Right lobe of liver (tissue), 6 donors: Measurements from ENCODE around the gene EIF4G1. TPM values are rescaled to one million over a fixed set of nuclear protein-coding genes. Genes with fewer than 3 reads are reported as not detected.

ENCODE experiments used
- ATAC-seq, 4 donors: fragments of 200-7000 bp; cut with Tn5 transposase; one replicate each; pipeline ENCODE4 v1.9.1; 2020; ENCODE audit warnings: mild to moderate bottlenecking in 4 of 4, moderate library complexity in 4 of 4
- DNase-seq, 3 donors: peaks; one replicate each; pipeline ENCODE4 v3.0.0-alpha.2; 2020
- H3K27ac ChIP-seq, 3 donors: fragments of 200-600 bp; one replicate each; pipeline ENCODE4 v1.8.0; 2022
- H3K27me3 ChIP-seq, 2 donors: fragments of 200-600 bp; one replicate each; pipeline ENCODE4 v1.8.0; 2022
- H3K36me3 ChIP-seq, 4 donors: fragments of 200-600 bp; sonication (generic) in 1 of 4; one replicate each; pipeline versions ENCODE4 v1.5.1 to v1.8.0; 2017 to 2022; ENCODE audit warnings: control low read depth in 1 of 4
- H3K4me1 ChIP-seq, 4 donors: fragments of 200-600 bp; sonication (generic) in 1 of 4; one replicate each; pipeline versions ENCODE4 v1.5.1 to v1.8.0; 2017 to 2022; ENCODE audit warnings: control low read depth in 1 of 4
- H3K4me3 ChIP-seq, 3 donors: fragments of 200-600 bp; one replicate each; pipeline ENCODE4 v1.8.0; 2022
- H3K9me3 ChIP-seq, 4 donors: fragments of 200-600 bp; sonication (generic) in 1 of 4; one replicate each; pipeline versions ENCODE4 v1.5.1 to v1.8.0; 2017 to 2022; ENCODE audit warnings: control low read depth in 1 of 4
- CTCF ChIP-seq, 4 donors: fragments of 200-600 bp in 3 of 4; fragments of 450-650 bp in 1 of 4; IDR thresholded peaks; one replicate each; pipeline versions ENCODE4 v1.5.1 to v1.8.0; 2016 to 2022; ENCODE audit warnings: antibody characterized with exemption in 4 of 4, mild to moderate bottlenecking in 2 of 4
- POLR2A ChIP-seq: fragments of 450-650 bp; IDR thresholded peaks from one replicate; pipeline ENCODE4 v1.6.1; 2017; ENCODE audit warnings: antibody characterized with exemption, mild to moderate bottlenecking
- WGBS: methylation state at CpG from one replicate; pipeline ENCODE4 v1.1.6; 2018; ENCODE audit warnings: low coverage, low lambda C conversion rate; ENCODE audit not compliant: insufficient coverage; ENCODE audit errors: missing lambda C conversion rate; 5-methylcytosine and 5-hydroxymethylcytosine counted together
- intact Hi-C, 2 donors: fragments of 100-400 bp; cut with DNase I; formaldehyde crosslinking; loops; one replicate each; pipeline versions ENCODE4 v1.11.2 to v1.14.1; 2022
- total RNA-seq, 6 experiments: library from RNA; depleted of rRNA in 2 of 6; stranded (reverse); fragments of >200 nt in 2 of 6; fragmentation: NEBNext Ultra II Directional in 3 of 6; extraction: Animal tissue kit (Norgen Biotek cat#: 25700) in 3 of 6; gene quantifications; one replicate each; pipeline versions ENCODE4 v1.1.0 to v1.2.4, GENCODE V29; 2016 to 2023
- donor health status: DM: no; HTN: yes; CAD: no.
- donor health status: DM: no; HTN: no; CAD: no.
- donor health status: DM: no; HTN: no; CAD: no.
- donor health status: DM: no; HTN: yes; CAD: no.
- donor health status: DM: no; HTN: yes; CAD: no.

EIF4G1 gene
- total RNA-seq, 6 experiments from 2014 or later: 262 to 368 (median 291) TPM

GRCh38 chr3:184372296-184372821 is 58.0 kb downstream of the EIF4G1 start:
- no peak overlapping the region for H3K27ac ChIP-seq
- intact Hi-C loops: loop anchor here (10.0 kb wide), 2 partner anchors 92 to 142 kb away; no protein-coding TSS in a partner anchor

GRCh38 chr3:184372911-184373310 is 58.5 kb downstream of the EIF4G1 start:
- 92% methylated on average over 2 of the region's 5 CpGs for WGBS
- Histone ChIP-seq H3K27ac (no peak overlapping the region), H3K4me1 (peaks cover 0 to 29% (median 9%) of the 10 kb centered on the region in 4 donors), H3K4me3 (no peak overlapping the region), H3K9me3 (no peaks in the 10 kb centered on the region), H3K27me3 (no peaks in the 10 kb centered on the region), H3K36me3 (peaks cover 0 to 31% (median 12%) of the 10 kb centered on the region in 4 donors)
- TF ChIP-seq POLR2A (no peak), CTCF (IDR thresholded peaks at IDR 0.05) (no peak)
- DNase-seq: no peak
- intact Hi-C loops: loop anchor here (10.0 kb wide), 2 partner anchors 92 to 142 kb away; no protein-coding TSS in a partner anchor
- ATAC-seq: no peak

More at GRCh38 chr3:184372296-184372821, 58.0 kb downstream of the EIF4G1 start:
- H3K4me1 ChIP-seq: peaks cover 0 to 29% (median 9%) of the 10 kb centered on the region in 4 donors
- no peak overlapping the region for H3K4me3 ChIP-seq
- TF ChIP-seq CTCF (IDR thresholded peaks at IDR 0.05): no peak
- TF ChIP-seq POLR2A: no peak
- no peaks in the 10 kb centered on the region for H3K9me3 ChIP-seq
- DNase-seq: no peak
- H3K27me3 ChIP-seq: no peaks in the 10 kb centered on the region
- 65% methylated on average over 5 of the region's 8 CpGs for whole genome bisulfite sequencing
- no peak for ATAC-seq
- H3K36me3 ChIP-seq: peaks cover 0 to 34% (median 15%) of the 10 kb centered on the region in 4 donors

GRCh38 chr3:184373422-184373821 is 59.0 kb downstream of the EIF4G1 start:
- no peaks in the 10 kb centered on the region for H3K27me3 ChIP-seq
- no peak for ATAC-seq
- no peak for DNase-seq
- no peak overlapping the region for H3K27ac ChIP-seq
- no peak overlapping the region for H3K4me3 ChIP-seq
- 82% methylated on average over 4 of the region's 6 CpGs for WGBS
- H3K4me1 ChIP-seq: peaks cover 0 to 25% (median 7%) of the 10 kb centered on the region in 4 donors
- intact Hi-C loops: loop anchor here (10.0 kb wide), 2 partner anchors 91 to 141 kb away; no protein-coding TSS in a partner anchor
- no peak for TF ChIP-seq POLR2A
- TF ChIP-seq CTCF (IDR thresholded peaks at IDR 0.05): no peak
- peaks cover 0 to 30% (median 12%) of the 10 kb centered on the region in 4 donors for H3K36me3 ChIP-seq
- H3K9me3 ChIP-seq: no peaks in the 10 kb centered on the region

- H3K4me1 ChIP-seq: peaks cover 0 to 17% (median 0%) of the 10 kb centered on the region in 4 donors
- WGBS: 80% methylated on average over 9 of the region's 12 CpGs
- no peaks in the 10 kb centered on the region for H3K27me3 ChIP-seq
- H3K36me3 ChIP-seq: peaks cover 0 to 30% (median 12%) of the 10 kb centered on the region in 4 donors
- no peak overlapping the region for H3K4me3 ChIP-seq
- intact Hi-C loops: loop anchor here (10.0 kb wide), 2 partner anchors 89 to 139 kb away; no protein-coding TSS in a partner anchor
- no peak for ATAC-seq
- H3K27ac ChIP-seq: peak overlapping the region in 1 of 3 donors; percentile 91
- H3K9me3 ChIP-seq: no peaks in the 10 kb centered on the region
- no peak for TF ChIP-seq POLR2A
- no peak for TF ChIP-seq CTCF (IDR thresholded peaks at IDR 0.05)
- DNase-seq: no peak
Measured at GRCh38 chr3:184375747-184376461, 61.5 kb downstream of the EIF4G1 start.
